A673 (cell line): ENCODE results near the gene MBNL2. TPM values are rescaled to one million over a fixed set of nuclear protein-coding genes. Genes with fewer than 3 reads are reported as not detected.
"Not testable (repeated sequence)": the region's sequence is repeated elsewhere in the genome, so short reads cannot be mapped to it uniquely, and the experiment has no call there.

Experiments used
- BruUV-seq: library from RNA; stranded (reverse); fragments of 400-500 nt; replicated peaks from 2 replicates; lab custom pipeline; 2021; lab: Mats Ljungman, UMichigan
- CTCF ChIA-PET: fragments of 300-600 bp; sonication (Branson Sonifier 250); formaldehyde crosslinking; loops from one replicate; lab custom pipeline; 2022; ENCODE audit warnings: antibody characterized with exemption; lab: Charles Lee
- POLR2A ChIA-PET: fragments of 300-600 bp; sonication (Branson Sonifier 250); formaldehyde crosslinking; loops from one replicate; lab custom pipeline; 2022; ENCODE audit warnings: antibody characterized with exemption; ENCODE audit not compliant: low non-redundant PET; lab: Charles Lee
- DNase-seq: peaks from one replicate; pipeline ENCODE4 v3.0.0-alpha.2; 2015; ENCODE audit warnings: low spot score
- H3K27ac ChIP-seq: fragments of 200-600 bp; sonication (generic); 2 replicates; pipeline ENCODE4 v1.5.1; 2016; ENCODE audit warnings: mixed run types, low read depth, mild to moderate bottlenecking, mixed read lengths, antibody characterized with exemption, low read length; ENCODE audit not compliant: poor library complexity, severe bottlenecking
- H3K27me3 ChIP-seq: fragments of 200-600 bp; sonication (generic); replicated peaks from 2 replicates; pipeline ENCODE4 v1.6.1; 2017; ENCODE audit warnings: mixed run types, low read depth, mild to moderate bottlenecking, mixed read lengths, antibody characterized with exemption, low read length; ENCODE audit not compliant: insufficient read depth, poor library complexity
- H3K36me3 ChIP-seq: fragments of 200-600 bp; sonication (generic); 2 replicates; pipeline ENCODE4 v1.6.1; 2016; ENCODE audit warnings: mixed run types, mild to moderate bottlenecking, mixed read lengths, antibody characterized with exemption, low read length; ENCODE audit not compliant: insufficient read depth, poor library complexity, severe bottlenecking
- H3K4me1 ChIP-seq: fragments of 200-600 bp; sonication (generic); 2 replicates; pipeline ENCODE4 v1.6.1; 2017; ENCODE audit warnings: mixed run types, mild to moderate bottlenecking, mixed read lengths, antibody characterized with exemption, low read length; ENCODE audit not compliant: insufficient read depth, poor library complexity, severe bottlenecking
- H3K4me3 ChIP-seq: fragments of 200-600 bp; sonication (generic); 2 replicates; pipeline ENCODE4 v1.5.1; 2016; ENCODE audit warnings: low read depth, mixed run types, mild to moderate bottlenecking, mixed read lengths, low read length; ENCODE audit not compliant: poor library complexity, severe bottlenecking
- H3K9me3 ChIP-seq: fragments of 200-600 bp; sonication (generic); 2 replicates; pipeline ENCODE4 v1.6.1; 2016; ENCODE audit warnings: mixed run types, low read depth, mild to moderate bottlenecking, mixed read lengths, antibody characterized with exemption, low read length; ENCODE audit not compliant: poor library complexity, severe bottlenecking
- CTCF ChIP-seq: fragments of 300-800, 200-600 bp; sonication (generic); conservative IDR thresholded peaks from 2 replicates; pipeline ENCODE4 v1.5.1; 2017; ENCODE audit warnings: low read depth, mild to moderate bottlenecking, antibody characterized with exemption, low read length, moderate library complexity, mixed read lengths
- EZH2 ChIP-seq: fragments of 200-600 bp; sonication (generic); IDR thresholded peaks from 2 replicates; pipeline ENCODE4 v1.6.1; 2017; ENCODE audit warnings: borderline replicate concordance, low read depth, mild to moderate bottlenecking, mixed read lengths, antibody characterized with exemption, low read length; ENCODE audit not compliant: poor library complexity, severe bottlenecking
- intact Hi-C: fragments of 100-400 bp; cut with micrococcal nuclease; formaldehyde crosslinking; loops from one replicate; pipeline ENCODE4 v1.10.0; 2022; ENCODE audit not compliant: unreplicated experiment
- total RNA-seq: library from RNA; stranded (reverse); gene quantifications from 2 replicates; pipeline ENCODE4 v1.2.3, GENCODE V29; 2021

Gene MBNL2
- total RNA-seq, 1 experiment from 2014 or later: 12.0 TPM

- POLR2A ChIA-PET: no interaction called here
- Histone ChIP-seq H3K36me3 (no peaks in the 10 kb centered on the region), H3K4me3 (no peak overlapping the region), H3K27ac (no peak overlapping the region), H3K9me3 (no peaks in the 10 kb centered on the region), H3K4me1 (no peaks in the 10 kb centered on the region), H3K27me3 (no peaks in the 10 kb centered on the region)
- intact Hi-C loops: no loop called here
- no TSS peak for BruUV-seq
- CTCF ChIA-PET: interaction anchor here (0.6 kb wide), 1 partner anchor 268 kb away, joined by 3 read pairs; no protein-coding TSS in a partner anchor
- no peak for DNase-seq
- TF ChIP-seq EZH2 (no peak), CTCF (no peak)
These were observed 124.6 kb downstream of the MBNL2 start for GRCh38 chr13:97346561-97347254.

- Histone ChIP-seq H3K27ac (no peak overlapping the region), H3K9me3 (no peaks in the 10 kb centered on the region), H3K36me3 (no peaks in the 10 kb centered on the region), H3K27me3 (no peaks in the 10 kb centered on the region), H3K4me1 (no peaks in the 10 kb centered on the region), H3K4me3 (no peak overlapping the region)
- TF ChIP-seq CTCF: no peak
- no peak for TF ChIP-seq EZH2
- ChIA-PET CTCF (no interaction called here), POLR2A (no interaction called here)
- BruUV-seq: no TSS peak
- intact Hi-C loops: no loop called here
- DNase-seq: no peak
These were observed 125.3 kb downstream of the MBNL2 start for GRCh38 chr13:97347255-97347932.

- no peaks in the 10 kb centered on the region for H3K36me3 ChIP-seq
- no peak for TF ChIP-seq EZH2
- TF ChIP-seq CTCF: no peak
- ChIA-PET CTCF (no interaction called here), POLR2A (no interaction called here)
- no peaks in the 10 kb centered on the region for H3K9me3 ChIP-seq
- no peak overlapping the region for H3K27ac ChIP-seq
- DNase-seq: no peak
- no TSS peak for BruUV-seq
- H3K4me3 ChIP-seq: no peak overlapping the region
- intact Hi-C loops: no loop called here
- no peaks in the 10 kb centered on the region for H3K27me3 ChIP-seq
- H3K4me1 ChIP-seq: no peaks in the 10 kb centered on the region
These were observed 126.5 kb downstream of the MBNL2 start for GRCh38 chr13:97348569-97349100.

- H3K4me1 ChIP-seq, DNase-seq, POLR2A ChIA-PET, H3K27me3 ChIP-seq, H3K9me3 ChIP-seq, BruUV-seq, H3K4me3 ChIP-seq, H3K27ac ChIP-seq, CTCF ChIA-PET, H3K36me3 ChIP-seq, intact Hi-C loops: not testable (repeated sequence)
These were observed 129.9 kb downstream of the MBNL2 start for GRCh38 chr13:97352012-97352411.
